ENCODE results near the gene AP3D1. TPM values are rescaled to one million over a fixed set of nuclear protein-coding genes. Genes with fewer than 3 reads are reported as not detected.

Gene AP3D1
- total RNA-seq, 1 donor from 2014 or later: 157 TPM

DNA sequence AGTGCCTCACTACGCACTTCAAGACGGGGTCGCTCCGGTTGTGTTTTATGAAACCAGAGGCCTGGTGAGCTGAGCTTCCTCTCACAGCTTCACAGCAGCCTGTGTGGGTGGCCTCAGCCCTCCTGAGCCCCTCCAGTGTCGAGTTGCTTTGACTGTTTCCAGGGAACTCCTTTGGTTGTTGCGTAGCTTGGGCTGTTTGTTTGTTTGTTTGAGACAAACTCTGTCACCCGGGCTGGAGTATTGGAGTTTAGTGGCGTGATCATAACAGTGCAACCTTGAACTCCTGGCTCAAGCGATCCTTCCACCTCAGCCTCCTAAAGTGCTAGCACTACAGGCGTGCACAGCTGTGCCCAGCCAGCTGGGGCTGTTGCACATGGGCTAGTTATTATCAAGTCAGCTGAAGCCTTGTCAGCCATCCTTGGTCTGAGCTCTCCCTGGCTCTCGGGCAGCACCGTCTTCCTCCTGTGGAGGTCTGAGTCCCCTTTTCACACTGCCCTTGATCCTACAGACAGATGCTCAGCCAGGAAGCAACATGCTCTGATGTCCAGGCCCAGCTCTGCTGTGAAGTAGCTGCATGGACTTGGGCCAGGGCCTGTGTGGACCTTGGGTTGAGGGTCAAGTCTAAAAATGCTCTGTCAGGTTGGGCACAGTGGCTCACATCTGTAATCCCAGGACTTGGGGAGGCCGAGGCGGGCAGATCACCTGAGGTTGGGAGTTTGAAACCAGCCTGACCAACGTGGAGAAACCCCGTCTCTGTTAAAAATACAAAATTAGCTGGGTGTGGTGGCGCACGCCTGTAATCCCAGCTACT, 22.6 kb upstream of the AP3D1 start:
- Mint-ChIP-seq H3K27me3 (ENCODE audit: low read depth) (no peaks in the 10 kb centered on the region), H3K9me3 (ENCODE audit: low read depth) (no peaks in the 10 kb centered on the region), H3K27ac (ENCODE audit: unreplicated experiment) (no peak overlapping the region), H3K4me3 (ENCODE audit: unreplicated experiment) (no peak overlapping the region), H3K36me3 (ENCODE audit: low read depth) (no peaks in the 10 kb centered on the region), H3K4me1 (ENCODE audit: low read depth) (peaks cover 54% of the 10 kb centered on the region)
- no peak for DNase-seq (ENCODE audit: low spot score)
- TF ChIP-seq, protein P1, sequence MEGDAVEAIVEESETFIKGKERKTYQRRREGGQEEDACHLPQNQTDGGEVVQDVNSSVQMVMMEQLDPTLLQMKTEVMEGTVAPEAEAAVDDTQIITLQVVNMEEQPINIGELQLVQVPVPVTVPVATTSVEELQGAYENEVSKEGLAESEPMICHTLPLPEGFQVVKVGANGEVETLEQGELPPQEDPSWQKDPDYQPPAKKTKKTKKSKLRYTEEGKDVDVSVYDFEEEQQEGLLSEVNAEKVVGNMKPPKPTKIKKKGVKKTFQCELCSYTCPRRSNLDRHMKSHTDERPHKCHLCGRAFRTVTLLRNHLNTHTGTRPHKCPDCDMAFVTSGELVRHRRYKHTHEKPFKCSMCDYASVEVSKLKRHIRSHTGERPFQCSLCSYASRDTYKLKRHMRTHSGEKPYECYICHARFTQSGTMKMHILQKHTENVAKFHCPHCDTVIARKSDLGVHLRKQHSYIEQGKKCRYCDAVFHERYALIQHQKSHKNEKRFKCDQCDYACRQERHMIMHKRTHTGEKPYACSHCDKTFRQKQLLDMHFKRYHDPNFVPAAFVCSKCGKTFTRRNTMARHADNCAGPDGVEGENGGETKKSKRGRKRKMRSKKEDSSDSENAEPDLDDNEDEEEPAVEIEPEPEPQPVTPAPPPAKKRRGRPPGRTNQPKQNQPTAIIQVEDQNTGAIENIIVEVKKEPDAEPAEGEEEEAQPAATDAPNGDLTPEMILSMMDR (IDR thresholded peaks at IDR 0.05): no peak

DNA sequence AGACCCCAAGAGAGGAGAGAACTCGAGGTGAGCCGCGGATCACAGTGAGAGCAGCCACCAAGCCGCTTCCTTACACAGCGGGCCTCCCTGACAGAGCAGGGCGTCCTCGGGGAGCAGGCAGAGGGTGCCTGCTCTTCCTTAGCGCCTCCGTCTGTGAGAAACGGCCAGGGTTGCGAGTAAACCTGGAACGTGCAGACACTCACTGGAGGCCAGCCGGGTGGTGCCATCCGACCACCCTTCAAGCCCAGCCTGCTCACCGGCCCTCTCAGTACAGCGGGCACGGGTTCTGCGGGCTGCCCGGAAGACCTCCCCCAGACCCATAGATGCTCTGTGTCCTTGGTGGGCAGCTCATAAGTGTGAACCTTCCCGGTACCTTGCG, 22.0 kb upstream of the AP3D1 start:
- DNase-seq (ENCODE audit: low spot score): no peak
- Mint-ChIP-seq H3K27ac (ENCODE audit: unreplicated experiment) (no peak overlapping the region), H3K4me3 (ENCODE audit: unreplicated experiment) (no peak overlapping the region), H3K36me3 (ENCODE audit: low read depth) (no peaks in the 10 kb centered on the region), H3K27me3 (ENCODE audit: low read depth) (no peaks in the 10 kb centered on the region), H3K9me3 (ENCODE audit: low read depth) (no peaks in the 10 kb centered on the region), H3K4me1 (ENCODE audit: low read depth) (peaks cover 60% of the 10 kb centered on the region)
- TF ChIP-seq, protein P1 (IDR thresholded peaks at IDR 0.05): no peak

DNA sequence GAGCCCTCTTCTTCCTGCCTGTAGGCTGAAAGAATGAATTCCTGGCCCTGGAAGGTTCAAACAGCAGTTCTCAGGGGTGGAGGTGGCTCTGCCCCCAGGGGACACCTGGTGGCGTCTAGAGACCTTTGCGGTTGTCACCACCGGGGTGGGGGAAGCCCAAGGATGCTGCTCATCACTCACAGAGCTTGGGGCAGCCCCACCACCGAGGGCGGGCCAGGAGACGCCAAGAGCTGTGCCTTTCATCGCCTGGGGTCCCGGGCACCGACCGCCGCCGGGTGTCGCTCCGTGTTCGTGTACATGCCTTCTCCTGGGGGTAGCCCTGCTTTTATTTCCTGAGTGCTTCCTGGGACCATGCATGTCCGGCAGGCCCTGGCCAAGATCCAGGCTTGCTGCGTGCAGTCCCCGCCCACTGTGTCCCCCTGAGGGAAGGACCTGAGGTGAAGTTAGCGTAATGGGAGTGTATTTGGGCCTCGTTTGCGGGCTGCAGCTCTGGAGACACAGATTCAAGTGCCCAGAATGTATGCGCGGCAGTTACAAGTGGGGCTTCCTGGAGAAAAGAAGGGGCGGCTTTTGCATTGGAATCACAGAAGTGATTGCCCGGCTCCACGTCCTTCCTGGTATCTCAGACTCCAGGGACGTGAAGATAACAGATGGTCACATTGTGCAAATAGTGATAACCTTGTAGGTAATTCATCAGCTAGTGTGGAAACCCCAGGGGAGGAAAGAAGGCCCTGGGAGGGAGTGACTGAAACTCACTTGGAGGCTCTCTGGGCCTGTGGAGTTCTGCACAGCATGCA, 20.2 kb upstream of the AP3D1 start:
- Mint-ChIP-seq H3K4me3 (ENCODE audit: unreplicated experiment) (no peak overlapping the region), H3K27ac (ENCODE audit: unreplicated experiment) (peak overlapping the region; percentile 80), H3K27me3 (ENCODE audit: low read depth) (no peaks in the 10 kb centered on the region), H3K9me3 (ENCODE audit: low read depth) (no peaks in the 10 kb centered on the region), H3K4me1 (ENCODE audit: low read depth) (peaks cover 76% of the 10 kb centered on the region), H3K36me3 (ENCODE audit: low read depth) (no peaks in the 10 kb centered on the region)
- TF ChIP-seq, protein P1 (IDR thresholded peaks at IDR 0.05): peak; percentile 49
- no peak for DNase-seq (ENCODE audit: low spot score)

DNA sequence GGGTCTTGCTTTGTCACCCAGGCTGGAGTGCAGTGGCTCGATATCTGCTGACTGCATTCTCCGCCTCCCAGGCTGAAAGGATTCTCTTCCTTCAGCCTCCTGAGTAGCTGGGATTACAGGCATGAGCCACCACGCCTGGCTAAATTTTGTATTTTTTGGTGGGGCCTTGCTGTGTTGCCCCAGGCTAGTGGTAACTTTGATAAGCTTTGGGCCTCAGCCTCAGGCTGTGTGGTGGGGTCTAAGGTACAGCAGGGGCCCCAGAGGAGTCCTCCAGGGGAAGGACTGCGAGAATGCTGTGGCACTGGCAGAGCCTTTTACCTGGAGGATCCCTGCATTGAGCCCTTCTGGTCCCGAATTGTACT, 19.6 kb upstream of the AP3D1 start:
- DNase-seq (ENCODE audit: low spot score): no peak
- no peak overlapping the region for H3K4me3 Mint-ChIP-seq (ENCODE audit: unreplicated experiment)
- TF ChIP-seq, protein P1 (IDR thresholded peaks at IDR 0.05): no peak
- H3K27ac Mint-ChIP-seq (ENCODE audit: unreplicated experiment): peak overlapping the region; percentile 36
- H3K4me1 Mint-ChIP-seq (ENCODE audit: low read depth): peaks cover 74% of the 10 kb centered on the region
- H3K36me3 Mint-ChIP-seq (ENCODE audit: low read depth): no peaks in the 10 kb centered on the region
- no peaks in the 10 kb centered on the region for H3K27me3 Mint-ChIP-seq (ENCODE audit: low read depth)
- H3K9me3 Mint-ChIP-seq (ENCODE audit: low read depth): no peaks in the 10 kb centered on the region

DNA sequence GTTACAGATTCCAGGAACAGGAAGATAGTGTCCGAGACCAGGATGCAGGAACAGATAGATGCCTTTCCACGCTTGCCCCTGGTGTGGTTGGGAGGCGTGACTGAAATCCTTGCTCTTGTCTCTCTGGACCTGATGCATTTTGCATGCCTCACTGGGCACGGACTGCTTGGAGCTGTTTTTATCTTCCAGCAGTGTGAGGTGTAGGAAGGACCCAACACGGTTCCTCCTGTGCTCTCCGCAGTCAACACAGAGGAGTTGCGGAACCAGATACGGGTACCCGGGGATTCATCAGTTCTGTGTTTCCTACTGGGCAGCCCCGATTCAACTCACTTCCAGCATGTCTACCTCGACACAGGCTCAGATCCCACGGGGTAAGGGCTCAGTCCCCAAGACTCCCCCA, 18.9 kb upstream of the AP3D1 start:
- Mint-ChIP-seq H3K4me1 (ENCODE audit: low read depth) (peaks cover 80% of the 10 kb centered on the region), H3K36me3 (ENCODE audit: low read depth) (no peaks in the 10 kb centered on the region), H3K27me3 (ENCODE audit: low read depth) (no peaks in the 10 kb centered on the region), H3K9me3 (ENCODE audit: low read depth) (no peaks in the 10 kb centered on the region), H3K27ac (ENCODE audit: unreplicated experiment) (peak overlapping the region; percentile 51), H3K4me3 (ENCODE audit: unreplicated experiment) (no peak overlapping the region)
- TF ChIP-seq, protein P1 (IDR thresholded peaks at IDR 0.05): no peak
- no peak for DNase-seq (ENCODE audit: low spot score)

Data from chondrocyte (in vitro differentiated cells).